GM19438 (cell line): ENCODE data around the gene GRIP2.
A peak's percentile ranks its signal among the peaks of the same experiment; 100 is the strongest.

ENCODE experiments used
- ATAC-seq: cut with Tn5 transposase; IDR thresholded peaks from one replicate; pipeline ENCODE4 v1.9.1; 2021; ENCODE audit warnings: low read depth; ENCODE audit not compliant: unreplicated experiment

GRIP2 gene

GRCh38 chr3:14472471-14473351 lies 67.4 kb downstream of the GRIP2 start:
- ATAC-seq, result no peak

GRCh38 chr3:14471690-14472089 lies 68.5 kb downstream of the GRIP2 start:
- ATAC-seq, result no peak

GRCh38 chr3:14471016-14471415 lies 69.1 kb downstream of the GRIP2 start:
- ATAC-seq, result no peak

GRCh38 chr3:14470461-14470860 lies 69.7 kb downstream of the GRIP2 start:
- ATAC-seq, result no peak

GRCh38 chr3:14468621-14468981 lies 71.5 kb downstream of the GRIP2 start:
- no peak for ATAC-seq

GRCh38 chr3:14467814-14468620 lies 72.1 kb downstream of the GRIP2 start:
- ATAC-seq, result no peak

GRCh38 chr3:14466179-14466903 lies 73.8 kb downstream of the GRIP2 start:
- no peak for ATAC-seq

GRCh38 chr3:14465425-14465824 lies 74.7 kb downstream of the GRIP2 start:
- ATAC-seq, result no peak

- no peak for ATAC-seq
These were observed 75.6 kb downstream of the GRIP2 start for GRCh38 chr3:14464521-14464920.

- no peak for ATAC-seq
These were observed 76.0 kb downstream of the GRIP2 start for GRCh38 chr3:14464141-14464465.

- ATAC-seq, result no peak
These were observed 76.6 kb downstream of the GRIP2 start for GRCh38 chr3:14463330-14464140.

GRCh38 chr3:14462738-14463137 lies 77.4 kb downstream of the GRIP2 start:
- no peak for ATAC-seq

GRCh38 chr3:14461748-14462324 lies 78.3 kb downstream of the GRIP2 start:
- ATAC-seq, result peak; percentile 55

- ATAC-seq, result no peak
These were observed 79.0 kb downstream of the GRIP2 start for GRCh38 chr3:14461006-14461747.

- ATAC-seq, result no peak
These were observed 79.7 kb downstream of the GRIP2 start for GRCh38 chr3:14460342-14461005.

- no peak for ATAC-seq
These were observed 80.4 kb downstream of the GRIP2 start for GRCh38 chr3:14459787-14460186.

GRCh38 chr3:14459384-14459783 lies 80.8 kb downstream of the GRIP2 start:
- no peak for ATAC-seq

- ATAC-seq, result no peak
These were observed 81.5 kb downstream of the GRIP2 start for GRCh38 chr3:14458434-14459275.
